ENCODE measurements around the gene FUT6.
"Not testable (repeated sequence)": the region's sequence is repeated elsewhere in the genome, so short reads cannot be mapped to it uniquely, and the experiment has no call there.

The FUT6 gene

DNA sequence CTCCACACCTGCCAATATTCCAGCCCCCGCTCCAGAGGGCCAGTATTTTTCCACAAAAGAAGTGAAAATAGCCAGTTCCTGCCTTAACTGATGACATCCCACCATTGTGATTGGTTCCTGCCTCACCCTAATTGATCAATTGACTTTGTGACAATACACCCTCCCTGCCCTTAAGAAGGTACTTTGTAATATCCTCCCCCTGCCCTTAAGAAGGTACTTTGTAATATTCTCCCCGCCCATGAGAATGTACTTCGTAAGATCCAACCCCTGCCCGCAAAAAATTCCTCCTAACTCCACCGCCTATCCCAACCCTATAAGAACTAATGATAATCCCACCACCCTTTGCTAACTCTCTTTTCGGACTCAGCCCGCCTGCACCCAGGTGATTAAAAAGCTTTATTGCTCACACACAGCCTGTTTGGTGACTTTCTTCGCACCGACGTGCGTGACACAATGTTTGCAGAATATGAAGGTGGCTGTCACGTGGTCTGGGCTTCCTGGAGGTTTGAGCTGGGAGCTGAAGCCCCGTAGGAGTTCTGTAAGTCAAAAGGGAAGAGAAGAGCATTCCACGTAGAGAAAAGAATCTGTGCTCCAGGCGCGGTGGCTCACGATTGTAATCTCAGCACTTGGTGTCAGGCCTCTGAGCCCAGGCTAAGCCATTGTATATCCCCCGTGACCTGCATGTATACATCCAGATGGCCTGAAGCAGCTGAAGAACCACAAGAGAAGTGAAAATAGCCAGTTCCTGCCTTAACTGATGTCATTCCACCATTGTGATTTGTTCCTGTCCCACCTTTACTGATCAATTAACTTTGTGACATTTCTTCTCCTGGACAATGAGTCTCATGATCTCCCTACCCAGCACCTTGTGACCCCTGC lies 17.9 kb upstream of the FUT6 start:
- Histone ChIP-seq H3K27me3 (replicated peaks; ENCODE audit: control insufficient read depth, insufficient read depth, low read length) (peaks cover 2% of the 10 kb centered on the region; the same call in 1 of the 2 replicates), H3K4me3 (replicated peaks; ENCODE audit: low read depth, low read length) (no peak overlapping the region), H3K36me3 (ENCODE audit: control insufficient read depth, insufficient read depth, low read length) (no peaks in the 10 kb centered on the region)
- DNase-seq (ENCODE audit: extremely low read depth, insufficient read length): no peak
- TF ChIP-seq, protein P1, sequence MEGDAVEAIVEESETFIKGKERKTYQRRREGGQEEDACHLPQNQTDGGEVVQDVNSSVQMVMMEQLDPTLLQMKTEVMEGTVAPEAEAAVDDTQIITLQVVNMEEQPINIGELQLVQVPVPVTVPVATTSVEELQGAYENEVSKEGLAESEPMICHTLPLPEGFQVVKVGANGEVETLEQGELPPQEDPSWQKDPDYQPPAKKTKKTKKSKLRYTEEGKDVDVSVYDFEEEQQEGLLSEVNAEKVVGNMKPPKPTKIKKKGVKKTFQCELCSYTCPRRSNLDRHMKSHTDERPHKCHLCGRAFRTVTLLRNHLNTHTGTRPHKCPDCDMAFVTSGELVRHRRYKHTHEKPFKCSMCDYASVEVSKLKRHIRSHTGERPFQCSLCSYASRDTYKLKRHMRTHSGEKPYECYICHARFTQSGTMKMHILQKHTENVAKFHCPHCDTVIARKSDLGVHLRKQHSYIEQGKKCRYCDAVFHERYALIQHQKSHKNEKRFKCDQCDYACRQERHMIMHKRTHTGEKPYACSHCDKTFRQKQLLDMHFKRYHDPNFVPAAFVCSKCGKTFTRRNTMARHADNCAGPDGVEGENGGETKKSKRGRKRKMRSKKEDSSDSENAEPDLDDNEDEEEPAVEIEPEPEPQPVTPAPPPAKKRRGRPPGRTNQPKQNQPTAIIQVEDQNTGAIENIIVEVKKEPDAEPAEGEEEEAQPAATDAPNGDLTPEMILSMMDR (IDR thresholded peaks at IDR 0.05; ENCODE audit: insufficient read depth, low read length, poor library complexity, severe bottlenecking): no peak

DNA sequence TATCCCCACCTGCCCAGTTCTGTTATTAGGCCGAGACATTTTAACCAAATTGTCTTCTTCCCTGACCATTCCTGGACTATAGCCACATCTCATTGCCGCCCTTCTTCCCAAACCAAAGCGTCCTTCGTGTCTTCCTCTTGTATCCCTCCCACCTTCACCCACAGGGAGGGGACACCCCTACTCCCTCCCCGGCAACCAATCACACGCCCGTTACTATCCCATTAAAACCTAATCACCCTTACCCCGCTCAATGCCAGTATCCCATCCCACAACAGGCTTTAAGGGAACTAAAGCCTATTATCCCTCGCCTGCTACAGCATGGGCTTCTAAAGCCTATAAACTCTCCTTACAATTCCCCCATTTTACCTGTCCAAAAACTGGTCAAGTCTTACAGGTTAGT lies 15.6 kb upstream of the FUT6 start:
- DNase-seq (ENCODE audit: extremely low read depth, insufficient read length); H3K36me3 ChIP-seq (ENCODE audit: control insufficient read depth, insufficient read depth, low read length); H3K27me3 ChIP-seq (replicated peaks; ENCODE audit: control insufficient read depth, insufficient read depth, low read length); H3K4me3 ChIP-seq (replicated peaks; ENCODE audit: low read depth, low read length): not testable (repeated sequence)

DNA sequence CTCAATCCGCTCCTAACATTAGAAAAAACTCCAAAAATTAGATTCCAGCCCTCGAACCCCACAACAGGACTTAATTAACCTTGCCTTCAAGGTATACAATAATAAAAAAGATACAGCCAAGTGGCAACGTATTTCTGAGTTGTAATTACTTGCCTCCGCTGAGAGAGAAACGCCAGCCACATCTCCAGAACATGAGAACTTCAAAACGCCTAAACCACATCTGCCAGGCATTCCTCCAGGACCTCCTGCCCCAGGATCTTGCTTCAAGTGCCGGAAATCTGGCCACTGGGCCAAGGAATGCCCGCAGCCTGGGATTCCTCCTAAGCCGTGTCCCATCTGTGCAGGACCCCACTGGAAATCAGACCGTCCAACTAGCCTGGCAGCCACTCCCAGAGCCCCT lies 14.6 kb upstream of the FUT6 start:
- H3K4me3 ChIP-seq (replicated peaks; ENCODE audit: low read depth, low read length): not testable (repeated sequence)

DNA sequence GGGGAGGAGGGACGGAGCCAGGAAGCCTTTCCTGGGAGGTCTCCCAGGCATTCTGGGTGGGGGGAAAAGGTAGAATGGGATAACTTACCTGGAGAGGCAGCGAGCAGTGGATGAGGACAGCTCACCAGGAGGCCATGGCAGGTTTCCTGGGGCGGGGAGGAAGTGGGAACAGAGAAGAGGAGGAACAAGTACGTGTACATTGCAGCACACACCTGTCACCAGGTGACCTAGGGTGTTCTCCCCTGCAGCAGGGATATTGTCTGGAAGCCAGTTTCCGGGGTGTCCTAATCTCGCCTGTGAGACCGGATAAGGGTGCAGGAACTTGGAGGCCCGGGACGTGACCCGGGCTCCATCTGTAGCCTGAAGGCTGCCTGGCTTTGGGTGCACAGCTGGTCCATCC lies 11.8 kb upstream of the FUT6 start, which contains the start of gene FUT3:
Gene FUT3, minus strand, starts transcription at position 148 of the 400 bp plus-strand sequence.
- DNase-seq (ENCODE audit: extremely low read depth, insufficient read length): no peak
- Histone ChIP-seq H3K36me3 (ENCODE audit: control insufficient read depth, insufficient read depth, low read length) (no peaks in the 10 kb centered on the region), H3K27me3 (replicated peaks; ENCODE audit: control insufficient read depth, insufficient read depth, low read length) (no peaks in the 10 kb centered on the region; the same call in 1 of the 2 replicates), H3K4me3 (replicated peaks; ENCODE audit: low read depth, low read length) (no peak within 1 kb of the TSS)
- TF ChIP-seq, protein P1 (IDR thresholded peaks at IDR 0.05; ENCODE audit: insufficient read depth, low read length, poor library complexity, severe bottlenecking): no peak

More for the DNA sequence above, 14.6 kb upstream of the FUT6 start:
- not testable (repeated sequence) for H3K36me3 ChIP-seq (ENCODE audit: control insufficient read depth, insufficient read depth, low read length); DNase-seq (ENCODE audit: extremely low read depth, insufficient read length); H3K27me3 ChIP-seq (replicated peaks; ENCODE audit: control insufficient read depth, insufficient read depth, low read length)

DNA sequence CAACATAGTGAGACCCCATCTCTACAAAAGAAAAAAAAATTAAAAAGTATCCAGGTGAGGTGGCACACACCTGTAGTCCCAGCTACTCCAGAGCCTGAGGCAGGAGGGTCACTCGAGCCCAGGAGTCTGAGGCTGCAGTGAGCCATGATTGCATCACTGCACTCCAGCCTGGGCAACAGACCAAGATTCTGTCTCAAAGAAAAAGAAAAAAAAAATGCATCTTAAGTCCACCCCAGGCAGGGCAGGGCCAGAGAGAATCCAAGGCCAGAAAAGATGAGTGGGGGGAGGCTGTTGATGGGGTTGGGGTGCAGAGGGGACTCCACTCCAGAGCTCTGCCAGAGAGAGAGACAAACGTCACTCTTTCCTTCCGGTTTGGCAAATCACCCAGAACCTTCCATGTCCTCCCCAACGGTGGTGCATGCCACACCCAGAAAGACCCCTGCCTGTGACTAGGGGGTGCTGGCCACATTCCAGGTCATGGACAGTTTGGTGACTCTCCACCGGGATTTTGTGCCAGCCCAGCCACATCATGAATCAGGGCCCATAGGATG lies 11.3 kb upstream of the FUT6 start:
- no peak overlapping the region for H3K4me3 ChIP-seq (replicated peaks; ENCODE audit: low read depth, low read length)
- no peaks in the 10 kb centered on the region; the same call in 1 of the 2 replicates for H3K27me3 ChIP-seq (replicated peaks; ENCODE audit: control insufficient read depth, insufficient read depth, low read length)
- TF ChIP-seq, protein P1 (IDR thresholded peaks at IDR 0.05; ENCODE audit: insufficient read depth, low read length, poor library complexity, severe bottlenecking): no peak
- H3K36me3 ChIP-seq (ENCODE audit: control insufficient read depth, insufficient read depth, low read length): no peaks in the 10 kb centered on the region
- DNase-seq (ENCODE audit: extremely low read depth, insufficient read length): no peak

DNA sequence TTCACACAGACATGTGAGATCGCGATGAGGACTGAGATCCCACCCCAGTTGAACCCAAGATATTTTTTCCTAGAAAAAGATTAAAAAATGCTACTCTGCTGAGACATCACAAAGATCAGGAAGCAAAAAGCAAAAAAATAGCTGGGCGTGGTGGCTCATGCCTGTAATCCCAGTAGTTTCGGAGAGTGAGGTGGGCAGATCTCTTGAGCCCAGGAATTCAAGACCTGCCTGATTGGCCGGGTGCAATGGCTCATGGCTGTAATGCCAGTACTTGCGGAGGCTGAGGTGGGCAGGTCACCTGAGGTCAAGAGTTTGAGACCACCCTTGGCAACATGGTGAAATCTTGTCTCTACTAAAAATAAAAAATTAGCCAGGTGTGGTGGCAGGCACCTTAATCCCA lies 10.7 kb upstream of the FUT6 start:
- no peak for DNase-seq (ENCODE audit: extremely low read depth, insufficient read length)
- Histone ChIP-seq H3K4me3 (replicated peaks; ENCODE audit: low read depth, low read length) (no peak overlapping the region), H3K27me3 (replicated peaks; ENCODE audit: control insufficient read depth, insufficient read depth, low read length) (no peaks in the 10 kb centered on the region; the same call in 1 of the 2 replicates), H3K36me3 (ENCODE audit: control insufficient read depth, insufficient read depth, low read length) (no peaks in the 10 kb centered on the region)
- TF ChIP-seq, protein P1 (IDR thresholded peaks at IDR 0.05; ENCODE audit: insufficient read depth, low read length, poor library complexity, severe bottlenecking): no peak

DNA sequence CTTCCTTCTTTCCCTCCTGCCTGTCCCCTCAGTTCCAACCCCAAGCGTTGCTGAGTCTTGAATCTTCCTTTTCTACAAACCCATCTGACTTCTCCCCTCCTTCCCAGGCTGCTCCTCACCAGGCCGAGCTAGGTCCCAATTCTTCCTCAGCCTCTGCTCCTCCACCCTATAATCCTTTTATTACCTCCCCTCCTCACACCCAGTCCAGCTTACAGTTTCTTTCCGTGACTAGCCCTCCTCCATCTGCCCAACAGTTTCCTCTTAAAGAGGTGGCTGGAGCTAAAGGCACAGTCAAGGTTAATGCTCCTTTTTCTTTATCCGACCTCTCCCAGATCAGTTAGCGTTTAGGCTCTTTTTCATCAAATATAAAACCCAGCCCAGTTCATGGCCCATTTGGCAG lies 9.1 kb upstream of the FUT6 start:
- not testable (repeated sequence) for H3K27me3 ChIP-seq (replicated peaks; ENCODE audit: control insufficient read depth, insufficient read depth, low read length); H3K4me3 ChIP-seq (replicated peaks; ENCODE audit: low read depth, low read length); H3K36me3 ChIP-seq (ENCODE audit: control insufficient read depth, insufficient read depth, low read length); DNase-seq (ENCODE audit: extremely low read depth, insufficient read length)

DNA sequence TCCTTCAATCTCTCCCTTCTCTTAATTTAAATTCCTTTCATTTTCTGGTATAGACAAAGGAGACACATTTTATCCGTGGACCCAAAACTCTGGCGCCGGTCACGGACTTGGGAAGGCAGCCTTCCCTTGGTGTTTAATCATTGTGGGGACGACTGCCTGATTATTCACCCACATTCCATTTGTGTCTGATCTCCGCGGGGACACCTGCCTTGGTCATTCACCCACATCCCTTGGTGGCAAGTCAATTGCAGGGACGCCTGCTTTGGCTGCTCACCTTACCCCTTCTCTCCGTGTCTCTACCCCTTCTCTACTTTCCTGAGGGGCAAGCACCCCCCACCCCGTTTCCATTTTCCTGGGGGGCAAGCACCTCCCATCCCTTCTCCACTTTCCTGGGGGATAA lies 8.3 kb upstream of the FUT6 start:
- not testable (repeated sequence) for H3K36me3 ChIP-seq (ENCODE audit: control insufficient read depth, insufficient read depth, low read length); DNase-seq (ENCODE audit: extremely low read depth, insufficient read length); H3K4me3 ChIP-seq (replicated peaks; ENCODE audit: low read depth, low read length); H3K27me3 ChIP-seq (replicated peaks; ENCODE audit: control insufficient read depth, insufficient read depth, low read length)
